Measurements from ENCODE around the gene MARCHF3.
"Not testable (repeated sequence)": the region's sequence is repeated elsewhere in the genome, so short reads cannot be mapped to it uniquely, and the experiment has no call there.

Gene MARCHF3

DNA sequence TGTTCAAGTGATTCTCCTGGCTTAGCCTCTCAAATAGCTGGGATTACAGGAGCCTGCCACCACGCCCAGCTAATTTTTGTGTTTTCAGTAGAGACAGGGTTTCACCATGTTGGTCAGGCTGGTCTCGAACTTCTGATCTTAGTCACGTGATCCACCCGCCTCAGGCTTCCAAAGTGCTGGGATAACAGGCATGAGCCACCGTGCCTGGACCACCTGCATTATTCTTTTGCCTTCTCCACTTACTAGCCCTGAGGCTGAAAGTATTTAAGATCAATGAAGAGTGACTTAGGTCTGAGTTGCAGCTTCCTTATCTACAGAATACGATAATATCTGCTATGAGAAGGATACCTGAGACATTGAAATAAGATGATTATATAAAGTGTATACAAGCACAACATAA lies 129.6 kb downstream of the MARCHF3 start:
- Histone ChIP-seq H3K27me3 (ENCODE audit: insufficient read depth, low read length) (no peaks in the 10 kb centered on the region), H3K36me3 (ENCODE audit: insufficient read depth, low read depth, low read length) (no peaks in the 10 kb centered on the region; the same call in 1 of the 2 replicates), H3K9ac (ENCODE audit: low read depth, low read length) (no peak overlapping the region), H3K9me3 (ENCODE audit: insufficient read depth, low read depth, low read length) (no peaks in the 10 kb centered on the region), H3K27ac (ENCODE audit: low read length) (no peak overlapping the region), H3K4me3 (ENCODE audit: low read length) (no peak overlapping the region), H3K4me1 (ENCODE audit: insufficient read depth, low read length) (peaks cover 9% of the 10 kb centered on the region)

DNA sequence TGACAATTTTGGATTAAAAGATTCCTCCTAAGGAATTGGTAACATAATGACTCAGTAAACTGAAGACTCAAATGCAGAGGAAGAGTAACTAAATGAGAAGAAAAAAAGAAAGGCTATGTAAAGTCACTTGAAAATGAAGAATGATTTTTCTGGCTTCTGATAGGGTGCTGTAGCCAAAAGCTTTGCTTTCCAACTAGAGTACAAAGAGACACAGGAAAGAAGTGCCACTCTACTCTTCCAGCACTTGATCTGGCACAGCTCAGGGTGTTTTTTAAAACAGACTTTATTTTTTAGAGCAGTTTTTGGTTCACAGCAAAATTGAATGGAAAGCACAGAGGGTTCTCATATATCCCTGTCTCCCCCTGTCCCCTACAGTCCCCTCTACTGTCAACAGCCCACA lies 130.9 kb downstream of the MARCHF3 start:
- peaks cover 9% of the 10 kb centered on the region for H3K4me1 ChIP-seq (ENCODE audit: insufficient read depth, low read length)
- no peaks in the 10 kb centered on the region; the same call in 1 of the 2 replicates for H3K36me3 ChIP-seq (ENCODE audit: insufficient read depth, low read depth, low read length)
- H3K9me3 ChIP-seq (ENCODE audit: insufficient read depth, low read depth, low read length): no peaks in the 10 kb centered on the region
- no peak overlapping the region for H3K27ac ChIP-seq (ENCODE audit: low read length)
- H3K4me3 ChIP-seq (ENCODE audit: low read length): no peak overlapping the region
- H3K27me3 ChIP-seq (ENCODE audit: insufficient read depth, low read length): no peaks in the 10 kb centered on the region
- H3K9ac ChIP-seq (ENCODE audit: low read depth, low read length): no peak overlapping the region

DNA sequence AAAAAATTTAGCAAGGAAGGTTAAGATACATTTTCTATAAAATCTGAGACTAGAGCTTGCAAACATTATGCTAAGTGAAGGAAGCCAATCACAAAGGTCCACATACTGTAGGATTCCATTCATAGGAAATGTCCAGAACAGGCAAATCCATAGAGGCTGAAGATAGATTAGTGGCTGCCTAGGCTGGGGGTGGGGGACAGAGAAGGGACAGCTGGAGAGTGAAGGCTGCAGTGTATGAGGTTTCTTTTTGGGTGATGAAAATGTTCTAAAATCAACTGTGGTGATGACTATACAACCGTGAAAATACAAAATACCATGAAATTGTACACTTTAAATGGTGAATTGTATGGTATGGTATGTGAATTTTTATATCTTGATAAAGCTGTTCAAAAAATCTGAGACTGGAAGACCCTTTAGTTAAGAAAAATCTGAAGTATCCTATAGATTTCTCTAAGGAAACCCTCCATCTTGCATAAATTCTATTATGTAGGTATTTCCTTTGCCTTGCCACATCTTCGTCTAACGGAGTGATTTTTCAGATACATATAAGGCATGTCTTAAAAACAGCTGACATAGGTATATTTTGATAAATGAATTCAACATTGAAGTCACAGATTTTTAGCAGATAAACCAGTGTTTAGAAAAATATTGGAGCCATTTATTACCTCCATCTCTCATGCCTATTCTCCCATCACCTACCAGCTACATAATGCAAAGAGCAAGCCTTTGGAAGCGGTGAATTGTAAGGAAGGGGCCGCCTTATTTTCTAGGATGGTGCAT lies 132.3 kb downstream of the MARCHF3 start:
- no peak overlapping the region for H3K9ac ChIP-seq (ENCODE audit: low read depth, low read length)
- H3K36me3 ChIP-seq (ENCODE audit: insufficient read depth, low read depth, low read length): no peaks in the 10 kb centered on the region; the same call in 1 of the 2 replicates
- no peaks in the 10 kb centered on the region for H3K27me3 ChIP-seq (ENCODE audit: insufficient read depth, low read length)
- H3K9me3 ChIP-seq (ENCODE audit: insufficient read depth, low read depth, low read length): no peaks in the 10 kb centered on the region
- no peak overlapping the region for H3K4me3 ChIP-seq (ENCODE audit: low read length)
- no peak overlapping the region for H3K27ac ChIP-seq (ENCODE audit: low read length)
- H3K4me1 ChIP-seq (ENCODE audit: insufficient read depth, low read length): peaks cover 9% of the 10 kb centered on the region

DNA sequence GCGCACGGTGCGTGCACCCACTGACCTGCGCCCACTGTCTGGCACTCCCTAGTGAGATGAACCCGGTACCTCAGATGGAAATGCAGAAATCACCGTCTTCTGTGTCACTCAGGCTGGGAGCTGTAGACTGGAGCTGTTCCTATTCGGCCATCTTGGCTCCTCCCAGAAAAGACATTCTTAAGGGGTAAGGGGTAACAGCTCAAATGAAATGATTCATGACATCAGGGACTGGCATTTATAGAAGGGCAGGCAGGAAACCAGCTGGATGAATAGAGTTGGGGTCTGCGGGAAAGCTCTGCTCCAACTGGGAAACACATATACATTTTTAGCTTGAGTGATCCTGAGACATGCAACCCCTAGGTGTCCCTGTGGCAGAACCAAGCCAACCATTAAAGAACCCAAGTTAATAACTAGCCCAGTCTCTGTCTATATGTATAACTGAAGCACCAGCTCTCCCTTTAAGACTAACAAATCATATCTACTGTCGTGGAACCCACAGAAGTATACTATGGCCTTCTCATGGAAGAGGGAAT lies 134.1 kb downstream of the MARCHF3 start:
- H3K9me3 ChIP-seq (ENCODE audit: insufficient read depth, low read depth, low read length): no peaks in the 10 kb centered on the region
- no peaks in the 10 kb centered on the region for H3K27me3 ChIP-seq (ENCODE audit: insufficient read depth, low read length)
- peak overlapping the region; percentile 56 for H3K27ac ChIP-seq (ENCODE audit: low read length)
- H3K4me1 ChIP-seq (ENCODE audit: insufficient read depth, low read length): peaks cover 3% of the 10 kb centered on the region
- no peak overlapping the region for H3K4me3 ChIP-seq (ENCODE audit: low read length)
- H3K36me3 ChIP-seq (ENCODE audit: insufficient read depth, low read depth, low read length): no peaks in the 10 kb centered on the region
- H3K9ac ChIP-seq (ENCODE audit: low read depth, low read length): no peak overlapping the region

DNA sequence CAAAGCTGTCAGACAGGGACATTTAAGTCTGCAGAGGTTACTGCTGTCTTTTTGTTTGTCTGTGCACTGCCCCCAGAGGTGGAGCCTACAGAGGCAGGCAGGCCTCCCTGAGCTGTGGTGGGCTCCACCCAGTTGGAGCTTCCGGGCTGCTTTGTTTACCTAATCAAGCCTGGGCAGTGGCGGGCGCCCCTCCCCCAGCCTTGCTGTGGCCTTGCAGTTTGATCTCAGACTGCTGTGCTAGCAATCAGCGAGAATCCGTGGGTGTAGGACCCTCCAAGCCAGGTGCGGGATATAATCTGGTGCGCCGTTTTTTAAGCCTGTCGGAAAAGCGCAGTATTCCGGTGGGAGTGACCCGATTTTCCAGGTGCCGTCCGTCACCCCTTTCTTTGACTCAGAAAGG lies 134.6 kb downstream of the MARCHF3 start:
- peak overlapping the region; percentile 56 for H3K27ac ChIP-seq (ENCODE audit: low read length)
- H3K9me3 ChIP-seq (ENCODE audit: insufficient read depth, low read depth, low read length); H3K4me3 ChIP-seq (ENCODE audit: low read length); H3K36me3 ChIP-seq (ENCODE audit: insufficient read depth, low read depth, low read length); H3K27me3 ChIP-seq (ENCODE audit: insufficient read depth, low read length); H3K9ac ChIP-seq (ENCODE audit: low read depth, low read length); H3K4me1 ChIP-seq (ENCODE audit: insufficient read depth, low read length): not testable (repeated sequence)

GRCh38 chr5:126890414-126890813 lies 139.9 kb downstream of the MARCHF3 start:
- H3K27ac ChIP-seq (ENCODE audit: low read length); H3K9me3 ChIP-seq (ENCODE audit: insufficient read depth, low read depth, low read length); H3K9ac ChIP-seq (ENCODE audit: low read depth, low read length); H3K4me3 ChIP-seq (ENCODE audit: low read length); H3K4me1 ChIP-seq (ENCODE audit: insufficient read depth, low read length); H3K36me3 ChIP-seq (ENCODE audit: insufficient read depth, low read depth, low read length); H3K27me3 ChIP-seq (ENCODE audit: insufficient read depth, low read length): not testable (repeated sequence)

- H3K9me3 ChIP-seq (ENCODE audit: insufficient read depth, low read depth, low read length): no peaks in the 10 kb centered on the region
Observed at GRCh38 chr5:126888175-126888574, 142.2 kb downstream of the MARCHF3 start.

GRCh38 chr5:126884269-126884819 lies 146.0 kb downstream of the MARCHF3 start:
- H3K9ac ChIP-seq (ENCODE audit: low read depth, low read length): no peak overlapping the region

More at GRCh38 chr5:126888175-126888574, 142.2 kb downstream of the MARCHF3 start:
- no peak overlapping the region for H3K9ac ChIP-seq (ENCODE audit: low read depth, low read length)
- H3K27ac ChIP-seq (ENCODE audit: low read length): no peak overlapping the region
- H3K4me1 ChIP-seq (ENCODE audit: insufficient read depth, low read length): no peaks in the 10 kb centered on the region
- no peaks in the 10 kb centered on the region for H3K36me3 ChIP-seq (ENCODE audit: insufficient read depth, low read depth, low read length)
- H3K4me3 ChIP-seq (ENCODE audit: low read length): no peak overlapping the region
- no peaks in the 10 kb centered on the region for H3K27me3 ChIP-seq (ENCODE audit: insufficient read depth, low read length)

DNA sequence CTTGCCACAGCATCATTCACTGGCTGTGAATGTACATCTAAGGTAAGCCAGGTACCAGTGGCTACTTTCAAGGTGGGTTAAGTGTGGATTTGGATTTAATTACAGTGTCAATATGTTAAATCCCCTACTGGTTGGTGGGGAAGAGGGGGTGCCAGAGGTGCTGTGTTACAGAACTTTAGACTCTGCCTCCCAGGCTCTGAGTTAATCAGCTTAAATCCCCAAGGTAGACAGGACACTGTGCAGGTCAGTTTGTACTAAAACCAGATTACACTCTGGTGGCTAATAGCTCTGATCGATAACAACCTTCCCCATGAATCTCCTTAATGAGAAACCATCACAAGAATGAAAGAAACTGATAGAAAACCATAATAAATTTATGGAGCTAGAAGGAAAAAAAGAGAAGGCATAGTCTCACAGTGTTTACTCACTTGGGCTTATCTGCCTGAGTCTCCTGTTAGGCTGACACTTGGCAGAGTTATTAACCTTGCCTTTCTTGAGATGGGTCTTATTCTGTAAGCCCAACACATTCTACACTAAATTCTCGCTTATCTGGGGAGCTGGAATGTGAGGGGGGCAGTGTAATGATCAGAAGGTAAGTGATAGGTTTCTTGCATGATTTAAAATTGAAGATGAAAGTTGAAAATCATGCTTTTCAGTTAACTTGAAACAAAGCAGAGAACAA lies 146.7 kb downstream of the MARCHF3 start:
- Histone ChIP-seq H3K27me3 (ENCODE audit: insufficient read depth, low read length) (no peaks in the 10 kb centered on the region), H3K27ac (ENCODE audit: low read length) (no peak overlapping the region), H3K4me1 (ENCODE audit: insufficient read depth, low read length) (no peaks in the 10 kb centered on the region), H3K36me3 (ENCODE audit: insufficient read depth, low read depth, low read length) (no peaks in the 10 kb centered on the region), H3K4me3 (ENCODE audit: low read length) (no peak overlapping the region), H3K9ac (ENCODE audit: low read depth, low read length) (no peak overlapping the region), H3K9me3 (ENCODE audit: insufficient read depth, low read depth, low read length) (no peaks in the 10 kb centered on the region)

More at GRCh38 chr5:126884269-126884819, 146.0 kb downstream of the MARCHF3 start:
- no peaks in the 10 kb centered on the region for H3K27me3 ChIP-seq (ENCODE audit: insufficient read depth, low read length)
- no peaks in the 10 kb centered on the region for H3K4me1 ChIP-seq (ENCODE audit: insufficient read depth, low read length)
- H3K27ac ChIP-seq (ENCODE audit: low read length): no peak overlapping the region
- no peaks in the 10 kb centered on the region for H3K36me3 ChIP-seq (ENCODE audit: insufficient read depth, low read depth, low read length)
- H3K4me3 ChIP-seq (ENCODE audit: low read length): no peak overlapping the region
- no peaks in the 10 kb centered on the region for H3K9me3 ChIP-seq (ENCODE audit: insufficient read depth, low read depth, low read length)

DNA sequence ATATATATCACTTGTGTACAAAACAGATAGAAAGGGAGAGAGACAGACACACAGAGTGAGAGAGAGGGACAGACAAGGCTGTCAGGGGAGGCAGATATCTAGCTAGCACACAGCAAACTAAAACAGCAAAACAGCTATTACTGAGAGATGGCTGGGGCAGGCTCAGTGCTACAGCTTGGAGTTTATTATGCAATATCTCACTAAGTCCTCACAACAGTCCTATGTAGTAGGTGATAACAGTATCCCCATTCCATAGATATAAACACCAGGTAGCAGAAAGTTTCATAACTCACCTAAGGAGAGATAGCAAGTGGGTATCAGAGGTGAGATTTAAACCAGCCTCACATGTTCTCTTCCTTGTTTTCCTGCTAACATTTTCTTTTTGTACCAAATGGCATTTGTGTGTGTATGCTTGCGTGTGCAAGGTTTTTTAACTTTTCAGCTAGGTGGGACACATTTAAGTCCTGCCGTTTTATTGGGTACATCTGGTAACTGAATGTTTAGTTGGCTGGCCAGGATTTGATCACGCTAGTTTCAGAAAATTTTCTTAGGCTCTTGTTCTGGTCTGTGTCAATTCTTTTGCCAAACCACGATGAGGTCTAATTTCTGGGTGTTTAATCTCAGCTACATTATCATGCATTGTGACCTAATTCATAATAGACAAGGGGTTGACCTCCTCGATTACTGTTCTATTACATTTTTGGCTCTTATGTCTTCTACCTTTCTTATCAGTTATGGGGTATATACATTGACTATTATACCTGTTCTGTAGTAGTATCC lies 148.3 kb downstream of the MARCHF3 start:
- Histone ChIP-seq H3K9ac (ENCODE audit: low read depth, low read length) (no peak overlapping the region), H3K4me3 (ENCODE audit: low read length) (no peak overlapping the region), H3K36me3 (ENCODE audit: insufficient read depth, low read depth, low read length) (no peaks in the 10 kb centered on the region)

GRCh38 chr5:126878634-126879033 lies 151.7 kb downstream of the MARCHF3 start:
- Histone ChIP-seq H3K4me1 (ENCODE audit: insufficient read depth, low read length) (peaks cover 9% of the 10 kb centered on the region), H3K9ac (ENCODE audit: low read depth, low read length) (no peak overlapping the region), H3K9me3 (ENCODE audit: insufficient read depth, low read depth, low read length) (no peaks in the 10 kb centered on the region), H3K27ac (ENCODE audit: low read length) (no peak overlapping the region), H3K36me3 (ENCODE audit: insufficient read depth, low read depth, low read length) (no peaks in the 10 kb centered on the region), H3K27me3 (ENCODE audit: insufficient read depth, low read length) (no peaks in the 10 kb centered on the region), H3K4me3 (ENCODE audit: low read length) (no peak overlapping the region)

More for the DNA sequence above, 148.3 kb downstream of the MARCHF3 start:
- Histone ChIP-seq H3K4me1 (ENCODE audit: insufficient read depth, low read length) (no peaks in the 10 kb centered on the region), H3K27me3 (ENCODE audit: insufficient read depth, low read length) (no peaks in the 10 kb centered on the region), H3K9me3 (ENCODE audit: insufficient read depth, low read depth, low read length) (no peaks in the 10 kb centered on the region), H3K27ac (ENCODE audit: low read length) (no peak overlapping the region)

Data from iPS-20b (cell line).